22Rv1 (cell line): ENCODE measurements around the gene ABCG4.

Experiments used
- ZFX ChIP-seq: fragments of 450-650 bp; IDR thresholded peaks from 2 replicates; pipeline ENCODE4 v1.6.1; 2017; ENCODE audit warnings: antibody characterized with exemption, borderline replicate concordance
- TF ChIP-seq, protein P1 (sequence below): fragments of 450-650 bp; IDR thresholded peaks from 2 replicates; pipeline ENCODE4 v1.5.1; 2017; ENCODE audit warnings: mild to moderate bottlenecking

GRCh38 chr11:119193001-119193400 lies 44.1 kb downstream of the ABCG4 start:
- TF ChIP-seq, protein P1, sequence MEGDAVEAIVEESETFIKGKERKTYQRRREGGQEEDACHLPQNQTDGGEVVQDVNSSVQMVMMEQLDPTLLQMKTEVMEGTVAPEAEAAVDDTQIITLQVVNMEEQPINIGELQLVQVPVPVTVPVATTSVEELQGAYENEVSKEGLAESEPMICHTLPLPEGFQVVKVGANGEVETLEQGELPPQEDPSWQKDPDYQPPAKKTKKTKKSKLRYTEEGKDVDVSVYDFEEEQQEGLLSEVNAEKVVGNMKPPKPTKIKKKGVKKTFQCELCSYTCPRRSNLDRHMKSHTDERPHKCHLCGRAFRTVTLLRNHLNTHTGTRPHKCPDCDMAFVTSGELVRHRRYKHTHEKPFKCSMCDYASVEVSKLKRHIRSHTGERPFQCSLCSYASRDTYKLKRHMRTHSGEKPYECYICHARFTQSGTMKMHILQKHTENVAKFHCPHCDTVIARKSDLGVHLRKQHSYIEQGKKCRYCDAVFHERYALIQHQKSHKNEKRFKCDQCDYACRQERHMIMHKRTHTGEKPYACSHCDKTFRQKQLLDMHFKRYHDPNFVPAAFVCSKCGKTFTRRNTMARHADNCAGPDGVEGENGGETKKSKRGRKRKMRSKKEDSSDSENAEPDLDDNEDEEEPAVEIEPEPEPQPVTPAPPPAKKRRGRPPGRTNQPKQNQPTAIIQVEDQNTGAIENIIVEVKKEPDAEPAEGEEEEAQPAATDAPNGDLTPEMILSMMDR, result no peak
- TF ChIP-seq ZFX, result no peak
